NT2/D1 (cell line): ENCODE data around the gene TMEM150A.

Source experiments
- YY1 ChIP-seq: IDR thresholded peaks from 2 replicates; pipeline ENCODE4 v1.6.1; 2011; ENCODE audit not compliant: insufficient read length, insufficient read depth
- ZNF274 ChIP-seq: IDR thresholded peaks from 2 replicates; pipeline ENCODE4 v1.6.1; 2011; ENCODE audit warnings: mild to moderate bottlenecking, low read depth, low read length

- TF ChIP-seq YY1 (no peak), ZNF274 (no peak)
Measured at GRCh38 chr2:85628658-85629057, 26.2 kb upstream of the TMEM150A start.
